IMR-90 (cell line): ENCODE results near the gene TCF7L1. TPM values are rescaled to one million over a fixed set of nuclear protein-coding genes. Genes with fewer than 3 reads are reported as not detected.
A peak's percentile ranks its signal among the peaks of the same experiment; 100 is the strongest.

Source experiments
- ATAC-seq: fragments of 200-7000 bp; cut with Tn5 transposase; 2 replicates; pipeline ENCODE4 v1.9.1; 2020; ENCODE audit warnings: low read depth, mild to moderate bottlenecking, moderate library complexity
- BruUV-seq: library from RNA; stranded (reverse); fragments of 400-500 nt; replicated peaks from 2 replicates; lab custom pipeline; 2021; lab: Mats Ljungman, UMichigan
- CTCF ChIA-PET: fragments of 300-600 bp; formaldehyde crosslinking; extraction: SDS; loops from one replicate; lab custom pipeline; 2021; ENCODE audit warnings: antibody characterized with exemption; lab: Yijun Ruan, JAX
- POLR2A ChIA-PET: fragments of 300-600 bp; sonication (Branson Sonifier 250); formaldehyde crosslinking; loops from one replicate; lab custom pipeline; 2022; ENCODE audit warnings: antibody characterized with exemption; ENCODE audit not compliant: unreplicated experiment; lab: Charles Lee
- DNase-seq: peaks from one replicate; pipeline ENCODE4 v3.0.0; 2013
- H2AFZ ChIP-seq: replicated peaks from 2 replicates; pipeline ENCODE3; 2013; ENCODE audit warnings: low read length, mild to moderate bottlenecking; ENCODE audit not compliant: poor library complexity
- H2AK5ac ChIP-seq: 2 replicates; pipeline ENCODE4 v1.6.1; 2013; ENCODE audit warnings: low read depth, low read length, inconsistent platforms
- H2AK9ac ChIP-seq: replicated peaks from 2 replicates; pipeline ENCODE3; 2013; ENCODE audit warnings: mild to moderate bottlenecking, low read depth, low read length, moderate library complexity; ENCODE audit not compliant: poor library complexity
- H2BK120ac ChIP-seq: 2 replicates; pipeline ENCODE4 v1.6.1; 2013; ENCODE audit warnings: low read depth, low read length, inconsistent platforms
- H2BK15ac ChIP-seq: 3 replicates; pipeline ENCODE4 v1.6.1; 2013; ENCODE audit warnings: low read depth, low read length, inconsistent platforms
- H2BK20ac ChIP-seq: 2 replicates; pipeline ENCODE4 v1.6.1; 2013; ENCODE audit warnings: low read depth, mild to moderate bottlenecking, inconsistent platforms, low read length, moderate library complexity
- H2BK5ac ChIP-seq: 2 replicates; pipeline ENCODE4 v1.6.1; 2013; ENCODE audit warnings: mild to moderate bottlenecking, low read depth, low read length, inconsistent platforms; ENCODE audit not compliant: poor library complexity, severe bottlenecking
- H3K14ac ChIP-seq: replicated peaks from 2 replicates; pipeline ENCODE4 v1.6.1; 2013; ENCODE audit warnings: low read depth, low read length, inconsistent platforms
- H3K18ac ChIP-seq: 2 replicates; pipeline ENCODE4 v1.6.1; 2013; ENCODE audit warnings: low read depth, low read length, control low read depth
- H3K23ac ChIP-seq: 2 replicates; pipeline ENCODE4 v1.6.1; 2013; ENCODE audit warnings: low read depth, low read length, inconsistent platforms
- H3K27ac ChIP-seq: 2 replicates; pipeline ENCODE4 v1.5.1; 2013; ENCODE audit warnings: mild to moderate bottlenecking, control low read depth, low read length; ENCODE audit not compliant: insufficient read depth
- H3K27me3 ChIP-seq: 2 replicates; pipeline ENCODE4 v1.6.1; 2013; ENCODE audit warnings: low read length; ENCODE audit not compliant: control insufficient read depth, insufficient read depth
- H3K36me3 ChIP-seq: 2 replicates; pipeline ENCODE4 v1.6.1; 2013; ENCODE audit warnings: low read length, mixed read lengths; ENCODE audit not compliant: control insufficient read depth, insufficient read depth
- H3K4ac ChIP-seq: 2 replicates; pipeline ENCODE4 v1.6.1; 2013; ENCODE audit warnings: low read depth, low read length, inconsistent platforms
- H3K4me1 ChIP-seq: 2 replicates; pipeline ENCODE4 v1.6.1; 2013; ENCODE audit warnings: low read length, mixed read lengths; ENCODE audit not compliant: control insufficient read depth, insufficient read depth
- H3K4me2 ChIP-seq: 2 replicates; pipeline ENCODE4 v1.6.1; 2013; ENCODE audit warnings: low read depth, mild to moderate bottlenecking, control low read depth, low read length, moderate library complexity
- H3K4me3 ChIP-seq: 2 replicates; pipeline ENCODE4 v1.5.1; 2013; ENCODE audit warnings: low read depth, mild to moderate bottlenecking, control low read depth, low read length, moderate library complexity; ENCODE audit not compliant: insufficient read depth
- H3K56ac ChIP-seq: 2 replicates; pipeline ENCODE4 v1.6.1; 2013; ENCODE audit warnings: low read length, inconsistent platforms; ENCODE audit not compliant: insufficient read depth; ENCODE audit errors: extremely low read depth
- H3K79me1 ChIP-seq, 2 experiments: 2 replicates each; pipeline ENCODE4 v1.6.1; 2013; ENCODE audit warnings: low read length in 2 of 2, inconsistent platforms in 1 of 2, low read depth in 1 of 2
- H3K9ac ChIP-seq: 2 replicates; pipeline ENCODE4 v1.6.1; 2013; ENCODE audit warnings: low read depth, low read length, control low read depth
- H3K9me1 ChIP-seq: 2 replicates; pipeline ENCODE4 v1.6.1; 2013; ENCODE audit warnings: low read length, inconsistent platforms; ENCODE audit not compliant: insufficient read depth
- H3K9me3 ChIP-seq: 2 replicates; pipeline ENCODE4 v1.6.1; 2013; ENCODE audit warnings: low read length; ENCODE audit not compliant: control insufficient read depth, insufficient read depth
- H4K20me1 ChIP-seq: 2 replicates; pipeline ENCODE4 v1.6.1; 2013; ENCODE audit warnings: low read length, inconsistent platforms; ENCODE audit not compliant: insufficient read depth
- H4K5ac ChIP-seq: 2 replicates; pipeline ENCODE4 v1.6.1; 2013; ENCODE audit warnings: mild to moderate bottlenecking, low read depth, low read length, control low read depth
- H4K8ac ChIP-seq, 2 experiments: 2 replicates each; pipeline ENCODE4 v1.6.1; 2013; ENCODE audit warnings: low read depth in 2 of 2, low read length in 2 of 2, control low read depth in 1 of 2, inconsistent platforms in 1 of 2
- H4K91ac ChIP-seq: 2 replicates; pipeline ENCODE4 v1.6.1; 2013; ENCODE audit warnings: low read depth, low read length, inconsistent platforms; ENCODE audit not compliant: insufficient read depth
- BHLHE40 ChIP-seq: fragments of 150-350 bp; IDR thresholded peaks from 2 replicates; pipeline ENCODE4 v1.6.1; 2016; ENCODE audit warnings: mild to moderate bottlenecking, low read depth, low read length
- CHD1 ChIP-seq: IDR thresholded peaks from 2 replicates; pipeline ENCODE4 v1.6.1; 2012; ENCODE audit warnings: low read depth, low read length, improper control_type of control experiment
- FOS ChIP-seq: fragments of 150-350 bp; IDR thresholded peaks from 2 replicates; pipeline ENCODE4 v1.6.1; 2016; ENCODE audit warnings: low read depth, low read length
- MAFK ChIP-seq: IDR thresholded peaks from 2 replicates; pipeline ENCODE4 v1.6.1; 2012; ENCODE audit warnings: low read depth, low read length, improper control_type of control experiment
- MAZ ChIP-seq: IDR thresholded peaks from 2 replicates; pipeline ENCODE4 v1.6.1; 2012; ENCODE audit warnings: low read depth, mild to moderate bottlenecking, low read length, improper control_type of control experiment, moderate library complexity, borderline replicate concordance
- MXI1 ChIP-seq: IDR thresholded peaks from 2 replicates; pipeline ENCODE4 v1.6.1; 2012; ENCODE audit warnings: low read depth, mild to moderate bottlenecking, low read length, moderate library complexity, borderline replicate concordance
- NFE2L2 ChIP-seq: fragments of 150-350 bp; IDR thresholded peaks from 2 replicates; pipeline ENCODE4 v1.6.1; 2016; ENCODE audit warnings: low read depth, mild to moderate bottlenecking, low read length
- POLR2A ChIP-seq: IDR thresholded peaks from 2 replicates; pipeline ENCODE4 v1.6.1; 2012; ENCODE audit warnings: mild to moderate bottlenecking, low read depth, low read length
- RAD21 ChIP-seq: IDR thresholded peaks from 2 replicates; pipeline ENCODE4 v1.6.1; 2012; ENCODE audit warnings: low read length, improper control_type of control experiment
- RCOR1 ChIP-seq: IDR thresholded peaks from 2 replicates; pipeline ENCODE4 v1.6.1; 2012; ENCODE audit warnings: mild to moderate bottlenecking, low read length, improper control_type of control experiment; ENCODE audit not compliant: insufficient replicate concordance
- RFX5 ChIP-seq: IDR thresholded peaks from 2 replicates; pipeline ENCODE4 v1.8.0; 2012; ENCODE audit warnings: low read depth, mild to moderate bottlenecking, low read length, moderate library complexity
- WGBS, 2 experiments: methylation state at CpG; one replicate each; pipeline versions ENCODE4 v1.1.5 to v1.1.7; 2013; ENCODE audit warnings: missing lambda C conversion rate in 2 of 2; ENCODE audit not compliant: insufficient read length in 1 of 2; ENCODE audit errors: extremely low coverage in 2 of 2; 5-methylcytosine and 5-hydroxymethylcytosine counted together
- dilution Hi-C: fragments of 300-500 bp; cut with HindIII; formaldehyde crosslinking; loops from one replicate; pipeline ENCODE4 v1.14.3; 2018; ENCODE audit warnings: low sequenced_read_pairs; ENCODE audit not compliant: unreplicated experiment
- in situ Hi-C: fragments of 300-500 bp; cut with MboI; formaldehyde crosslinking; loops from 3 replicates; pipeline ENCODE4 v1.14.3; 2019; ENCODE audit warnings: low sequenced_read_pairs, inconsistent platforms, mixed read lengths
- intact Hi-C: fragments of 100-400 bp; cut with micrococcal nuclease; formaldehyde crosslinking; loops from 2 replicates; pipeline ENCODE4 v1.10.0; 2022
- polyA plus RNA-seq, 3 experiments: library from polyadenylated mRNA; depleted of rRNA; stranded (reverse); fragments of >200 nt; gene quantifications; 2 replicates each; pipeline ENCODE4 v1.2.3, GENCODE V29; 2012; ENCODE audit warnings: low replicate concordance in 1 of 3
- total RNA-seq: library from RNA; depleted of rRNA; stranded (reverse); fragments of >200 nt; gene quantifications from 2 replicates; pipeline ENCODE4 v1.2.3, GENCODE V29; 2012
- TF ChIP-seq, protein P1 (sequence below): fragments of 150-350 bp; IDR thresholded peaks from 2 replicates; pipeline ENCODE4 v1.6.1; 2017; ENCODE audit warnings: mild to moderate bottlenecking, antibody characterized with exemption, low read length, low read depth
- TF ChIP-seq, protein P2 (sequence below): fragments of 150-350 bp; IDR thresholded peaks from 2 replicates; pipeline ENCODE4 v1.6.1; 2016; ENCODE audit warnings: low read depth, mild to moderate bottlenecking, low read length, moderate library complexity, borderline replicate concordance

The TCF7L1 gene
- total and polyA plus RNA-seq, 2 of the 4 experiments (the other 2 are of a cell fraction) = 0.72 to 11.1 TPM

DNA sequence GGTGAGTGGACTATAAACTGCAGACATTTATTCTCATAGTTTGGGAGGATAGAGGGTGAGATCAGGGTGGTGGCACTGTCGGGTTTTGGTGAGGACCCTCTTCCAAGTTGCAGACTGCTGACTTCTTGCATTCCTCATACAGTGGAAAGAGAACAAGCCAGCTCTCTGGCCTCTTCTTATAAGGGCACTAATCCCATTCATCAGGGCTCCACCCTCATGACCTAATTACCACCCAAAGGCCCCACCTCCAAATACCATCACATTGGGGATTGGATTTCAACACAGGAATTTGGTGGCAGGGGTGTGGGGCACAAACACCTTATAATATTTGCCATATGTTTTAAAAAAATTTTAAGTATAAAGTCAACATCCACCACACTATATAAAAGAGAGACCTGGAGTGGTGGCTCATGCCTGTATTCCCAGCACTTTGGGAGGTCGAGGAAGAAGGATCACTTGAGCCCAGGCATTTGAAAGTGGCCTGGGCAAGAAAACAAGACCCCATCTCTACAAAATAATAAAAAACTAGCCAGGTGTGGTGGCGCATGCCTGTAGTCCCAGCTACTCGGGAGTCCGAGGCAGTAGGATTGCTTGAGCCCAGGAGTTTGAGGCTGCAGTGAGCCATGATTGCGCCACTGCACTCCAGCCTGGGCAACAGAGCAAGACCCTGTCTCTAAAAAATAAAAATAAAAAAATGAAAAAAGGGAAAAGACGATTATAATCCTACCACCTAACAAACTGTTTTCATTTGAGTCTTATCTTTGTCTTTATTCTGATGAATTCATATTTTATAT is 44.0 kb downstream of the TCF7L1 start (continued):
- TF ChIP-seq MAZ = no peak

DNA sequence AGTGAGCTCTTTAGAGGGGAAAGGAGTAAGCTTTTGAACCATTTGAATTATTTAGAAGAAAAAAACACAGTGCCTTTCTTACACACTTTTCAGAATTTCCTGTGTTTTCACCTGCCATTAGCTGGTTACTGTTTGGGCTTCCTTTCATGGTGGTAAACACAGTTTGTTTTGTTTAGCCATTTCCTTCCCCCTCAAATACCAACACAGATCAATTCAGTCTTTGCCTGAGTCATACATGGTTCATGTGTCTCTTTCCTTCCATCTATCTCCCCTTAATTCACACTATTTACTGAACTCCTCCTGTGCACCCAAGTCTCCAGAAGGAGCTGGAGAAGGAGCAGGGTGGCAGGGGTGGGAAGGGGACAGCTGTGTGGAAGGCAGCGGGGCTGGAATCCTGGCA is 45.0 kb downstream of the TCF7L1 start:
- Histone ChIP-seq H3K9me1 (peaks cover 38% of the 10 kb centered on the region), H2BK120ac (no peak overlapping the region), H4K8ac (no peak overlapping the region), H4K5ac (no peak overlapping the region), H2BK15ac (no peak overlapping the region), H3K23ac (no peak overlapping the region), H2BK5ac (no peak overlapping the region), H2AK5ac (no peak overlapping the region; the same call in 1 of the 2 replicates), H4K20me1 (peaks cover 87% of the 10 kb centered on the region), H3K4me2 (no peak overlapping the region), H3K4me1 (peaks cover 28% of the 10 kb centered on the region), H4K91ac (no peak overlapping the region), H2BK20ac (no peak overlapping the region), H3K27ac (no peak overlapping the region), H3K4me3 (no peak overlapping the region), H2AK9ac (no peak overlapping the region), H3K9me3 (0 out of 2 replicates have a peak, but pooled peaks cover 2% of the 10 kb centered on the region), H2AFZ (no peak overlapping the region), H3K18ac (no peak overlapping the region), H3K56ac (no peak overlapping the region), H3K27me3 (no peaks in the 10 kb centered on the region), H3K4ac (no peak overlapping the region), H3K9ac (no peak overlapping the region), H3K36me3 (no peaks in the 10 kb centered on the region), H3K79me1 (peaks cover 54 to 93% of the 10 kb centered on the region in 2 experiments), H3K14ac (0 out of 2 replicates have a peak overlapping the region, but pooled peaks have one; percentile 23)
- ATAC-seq (peak; percentile 19; the same call in 1 of the 2 replicates), DNase-seq (peak; percentile 12)
- TF ChIP-seq RFX5 (no peak), MAZ (no peak), CHD1 (no peak), RAD21 (no peak), FOS (no peak), BHLHE40 (no peak), NFE2L2 (no peak), MAFK (no peak), POLR2A (no peak), MXI1 (no peak), RCOR1 (no peak)
- TF ChIP-seq, protein P1, sequence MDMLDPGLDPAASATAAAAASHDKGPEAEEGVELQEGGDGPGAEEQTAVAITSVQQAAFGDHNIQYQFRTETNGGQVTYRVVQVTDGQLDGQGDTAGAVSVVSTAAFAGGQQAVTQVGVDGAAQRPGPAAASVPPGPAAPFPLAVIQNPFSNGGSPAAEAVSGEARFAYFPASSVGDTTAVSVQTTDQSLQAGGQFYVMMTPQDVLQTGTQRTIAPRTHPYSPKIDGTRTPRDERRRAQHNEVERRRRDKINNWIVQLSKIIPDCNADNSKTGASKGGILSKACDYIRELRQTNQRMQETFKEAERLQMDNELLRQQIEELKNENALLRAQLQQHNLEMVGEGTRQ = no peak
- TF ChIP-seq, protein P2, sequence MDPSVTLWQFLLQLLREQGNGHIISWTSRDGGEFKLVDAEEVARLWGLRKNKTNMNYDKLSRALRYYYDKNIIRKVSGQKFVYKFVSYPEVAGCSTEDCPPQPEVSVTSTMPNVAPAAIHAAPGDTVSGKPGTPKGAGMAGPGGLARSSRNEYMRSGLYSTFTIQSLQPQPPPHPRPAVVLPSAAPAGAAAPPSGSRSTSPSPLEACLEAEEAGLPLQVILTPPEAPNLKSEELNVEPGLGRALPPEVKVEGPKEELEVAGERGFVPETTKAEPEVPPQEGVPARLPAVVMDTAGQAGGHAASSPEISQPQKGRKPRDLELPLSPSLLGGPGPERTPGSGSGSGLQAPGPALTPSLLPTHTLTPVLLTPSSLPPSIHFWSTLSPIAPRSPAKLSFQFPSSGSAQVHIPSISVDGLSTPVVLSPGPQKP = no peak
- dilution Hi-C loops = no loop called here
- in situ Hi-C loops = no loop called here
- intact Hi-C loops = no loop called here
- no TSS peak for BruUV-seq
- ChIA-PET CTCF (interaction anchor here (1.0 kb wide), 1 partner anchor 13 kb away, joined by 3 read pairs; no protein-coding TSS in a partner anchor), POLR2A (no interaction called here)
- WGBS, 2 experiments = 86% methylated on average over 1 of the region's 1 CpG; no CpG with 5 or more reads in 1 of the 2 experiments
